Measurements from ENCODE around the gene SLC28A1. TPM values are rescaled to one million over a fixed set of nuclear protein-coding genes. Genes with fewer than 3 reads are reported as not detected.
A peak's percentile ranks its signal among the peaks of the same experiment; 100 is the strongest.

SLC28A1 gene
- total and polyA plus RNA-seq, 11 donors: 0.14 to 2.9 (median 0.74) TPM; not detected in 1

GRCh38 chr15:84880007-84880406 is 4.5 kb upstream of the SLC28A1 start:
- H3K4me3 ChIP-seq: no peak overlapping the region
- no peak for ATAC-seq
- no peak overlapping the region for H3K27ac ChIP-seq
- H3K9me3 ChIP-seq: no peaks in the 10 kb centered on the region
- intact Hi-C loops (cut with DNase I): loop anchor here in 1 of 10 donors (5.0 kb wide), 1 partner anchor 42 kb away; no protein-coding TSS in a partner anchor
- 88 to 91% (median 89%) methylated on average over 3 of the region's 3 CpGs for WGBS, 4 donors
- DNase-seq: no peak
- H3K27me3 ChIP-seq: no peaks in the 10 kb centered on the region
- TF ChIP-seq CTCF (IDR thresholded peaks at IDR 0.05): no peak
- no peak for TF ChIP-seq POLR2A (IDR thresholded peaks at IDR 0.05)
- no peaks in the 10 kb centered on the region for H3K36me3 ChIP-seq
- peaks cover 0 to 23% (median 9%) of the 10 kb centered on the region in 12 donors for H3K4me1 ChIP-seq

- DNase-seq: no peak
- WGBS, 4 donors: 81 to 93% (median 86%) methylated on average over 8 of the region's 8 CpGs
- no peaks in the 10 kb centered on the region for H3K27me3 ChIP-seq
- H3K27ac ChIP-seq: no peak overlapping the region
- no peak for ATAC-seq
- TF ChIP-seq CTCF (IDR thresholded peaks at IDR 0.05) (no peak), POLR2A (IDR thresholded peaks at IDR 0.05) (no peak)
- H3K4me1 ChIP-seq: peaks cover 0 to 15% (median 9%) of the 10 kb centered on the region in 12 donors
- no peak overlapping the region for H3K4me3 ChIP-seq
- intact Hi-C loops (cut with DNase I): loop anchor here in 1 of 10 donors (5.0 kb wide), 1 partner anchor 41 kb away; no protein-coding TSS in a partner anchor
- H3K9me3 ChIP-seq: no peaks in the 10 kb centered on the region
- H3K36me3 ChIP-seq: no peaks in the 10 kb centered on the region
Observed at GRCh38 chr15:84880822-84881519, 3.5 kb upstream of the SLC28A1 start.

GRCh38 chr15:84881520-84881830 is 3.0 kb upstream of the SLC28A1 start:
- H3K4me3 ChIP-seq: no peak overlapping the region
- H3K9me3 ChIP-seq: no peaks in the 10 kb centered on the region
- ATAC-seq (no peak), DNase-seq (no peak)
- TF ChIP-seq POLR2A (IDR thresholded peaks at IDR 0.05) (no peak), CTCF (IDR thresholded peaks at IDR 0.05) (no peak)
- WGBS, 4 donors: 91 to 93% (median 93%) methylated on average over 7 of the region's 7 CpGs
- peaks cover 0 to 19% (median 9%) of the 10 kb centered on the region in 12 donors for H3K4me1 ChIP-seq
- intact Hi-C loops (cut with DNase I): loop anchor here in 1 of 10 donors (5.0 kb wide), 1 partner anchor 41 kb away; no protein-coding TSS in a partner anchor
- no peaks in the 10 kb centered on the region for H3K36me3 ChIP-seq
- H3K27me3 ChIP-seq: no peaks in the 10 kb centered on the region
- H3K27ac ChIP-seq: no peak overlapping the region

GRCh38 chr15:84883466-84883865 is 996 bp upstream of the SLC28A1 start:
- intact Hi-C loops (cut with DNase I): loop anchor here in 1 of 10 donors (5.0 kb wide), 1 partner anchor 39 kb away; no protein-coding TSS in a partner anchor
- TF ChIP-seq POLR2A (IDR thresholded peaks at IDR 0.05) (no peak), CTCF (IDR thresholded peaks at IDR 0.05) (no peak)
- H3K27ac ChIP-seq: peak overlapping the region in 10 of 12 donors; percentile 6 to 82 (median 70)

More at GRCh38 chr15:84883466-84883865, 996 bp upstream of the SLC28A1 start:
- Histone ChIP-seq H3K27me3 (no peaks in the 10 kb centered on the region), H3K36me3 (no peaks in the 10 kb centered on the region), H3K9me3 (no peaks in the 10 kb centered on the region), H3K4me3 (no peak overlapping the region), H3K4me1 (peaks cover 0 to 23% (median 9%) of the 10 kb centered on the region in 12 donors)
- no peak for DNase-seq
- peak in 2 of 4 donors; percentile 47 to 56 for ATAC-seq
- 43 to 51% (median 46%) methylated on average over 6 of the region's 6 CpGs for WGBS, 4 donors
